Neuronal stem cell (in vitro differentiated cells): ENCODE measurements around the gene GMCL2.

ENCODE experiments used
- DNase-seq: peaks from one replicate; pipeline ENCODE4 v3.0.0-alpha.2; 2013; ENCODE audit warnings: low spot score
- H2AFZ ChIP-seq: one replicate; pipeline ENCODE4 v1.6.1; 2013; ENCODE audit warnings: mild to moderate bottlenecking, low read length, inconsistent platforms
- H2AK5ac ChIP-seq: 2 replicates; pipeline ENCODE4 v1.6.1; 2013; ENCODE audit warnings: low read depth, mild to moderate bottlenecking, inconsistent platforms, low read length, moderate library complexity, mixed read lengths
- H2BK120ac ChIP-seq: 2 replicates; pipeline ENCODE4 v1.6.1; 2013; ENCODE audit warnings: low read depth, mild to moderate bottlenecking, inconsistent platforms, low read length, moderate library complexity, mixed read lengths
- H2BK12ac ChIP-seq: one replicate; pipeline ENCODE4 v1.6.1; 2013; ENCODE audit warnings: low read length, inconsistent platforms
- H2BK15ac ChIP-seq: 2 replicates; pipeline ENCODE4 v1.6.1; 2013; ENCODE audit warnings: mild to moderate bottlenecking, low read length, inconsistent platforms, mixed read lengths
- H2BK5ac ChIP-seq: one replicate; pipeline ENCODE4 v1.6.1; 2013; ENCODE audit warnings: inconsistent platforms, mild to moderate bottlenecking, low read length, moderate library complexity
- H3K14ac ChIP-seq: one replicate; pipeline ENCODE4 v1.6.1; 2013; ENCODE audit warnings: low read length, inconsistent platforms
- H3K18ac ChIP-seq: 2 replicates; pipeline ENCODE4 v1.6.1; 2013; ENCODE audit warnings: low read length, inconsistent platforms
- H3K23ac ChIP-seq: 2 replicates; pipeline ENCODE4 v1.6.1; 2013; ENCODE audit warnings: low read depth, mild to moderate bottlenecking, mixed read lengths, low read length, inconsistent platforms; ENCODE audit not compliant: poor library complexity
- H3K27ac ChIP-seq: replicated peaks from 3 replicates; pipeline ENCODE4 v1.5.1; 2013; ENCODE audit warnings: low read length, inconsistent platforms
- H3K27me3 ChIP-seq, 3 experiments: 2 replicates each; pipeline ENCODE4 v1.6.1; 2013; ENCODE audit warnings: low read length in 3 of 3, mild to moderate bottlenecking in 2 of 3, inconsistent platforms in 1 of 3, low read depth in 1 of 3, mixed read lengths in 1 of 3, moderate library complexity in 1 of 3; ENCODE audit not compliant: control insufficient read depth in 3 of 3, insufficient read depth in 3 of 3
- H3K36me3 ChIP-seq, 2 donors: replicated peaks in 1 of 2; 2 replicates each; pipeline ENCODE4 v1.6.1; 2013; ENCODE audit warnings: low read length in 2 of 2; ENCODE audit not compliant: control insufficient read depth in 2 of 2, insufficient read depth in 2 of 2
- H3K4ac ChIP-seq: 2 replicates; pipeline ENCODE4 v1.6.1; 2013; ENCODE audit warnings: inconsistent platforms, mild to moderate bottlenecking, low read length, moderate library complexity
- H3K4me1 ChIP-seq, 2 donors: 1 replicate in 1 of 2; 2 replicates in 1 of 2; pipeline ENCODE4 v1.6.1; 2013; ENCODE audit warnings: low read length in 2 of 2, low read depth in 1 of 2; ENCODE audit not compliant: control insufficient read depth in 2 of 2, insufficient read depth in 1 of 2
- H3K4me2 ChIP-seq: one replicate; pipeline ENCODE4 v1.6.1; 2013; ENCODE audit warnings: mild to moderate bottlenecking, low read length, inconsistent platforms; ENCODE audit not compliant: insufficient read depth, poor library complexity, severe bottlenecking
- H3K4me3 ChIP-seq, 2 donors: 2 replicates each; pipeline ENCODE4 v1.5.1; 2013; ENCODE audit warnings: low read length in 2 of 2, mild to moderate bottlenecking in 2 of 2, inconsistent platforms in 1 of 2, moderate library complexity in 1 of 2
- H3K79me1 ChIP-seq: one replicate; pipeline ENCODE4 v1.6.1; 2013; ENCODE audit warnings: low read depth, mild to moderate bottlenecking, inconsistent platforms, low read length, moderate library complexity
- H3K9ac ChIP-seq: one replicate; pipeline ENCODE4 v1.6.1; 2013; ENCODE audit warnings: mild to moderate bottlenecking, low read depth, low read length, inconsistent platforms; ENCODE audit not compliant: poor library complexity
- H3K9me3 ChIP-seq, 2 donors: replicated peaks in 1 of 2; 2 replicates each; pipeline versions ENCODE3 to v1.6.1; 2013; ENCODE audit warnings: low read length in 2 of 2, mild to moderate bottlenecking in 2 of 2, inconsistent platforms in 1 of 2, low read depth in 1 of 2, mixed read lengths in 1 of 2, moderate library complexity in 1 of 2; ENCODE audit not compliant: control insufficient read depth in 2 of 2, insufficient read depth in 1 of 2
- H4K8ac ChIP-seq: one replicate; pipeline ENCODE4 v1.6.1; 2013; ENCODE audit warnings: low read depth, mild to moderate bottlenecking, inconsistent platforms, low read length, moderate library complexity
- H4K91ac ChIP-seq: one replicate; pipeline ENCODE4 v1.6.1; 2013; ENCODE audit warnings: low read length, low read depth, mild to moderate bottlenecking, inconsistent platforms; ENCODE audit not compliant: poor library complexity
- WGBS, 2 donors: extraction: QIAGEN DNeasy Blood & Tissue Kit; methylation state at CpG; one replicate each; pipeline ENCODE4 v1.1.7; 2013; ENCODE audit warnings: missing lambda C conversion rate in 2 of 2, mixed read lengths in 1 of 2; ENCODE audit not compliant: insufficient read length in 2 of 2, insufficient replicate concordance in 1 of 2; ENCODE audit errors: extremely low coverage in 2 of 2; 5-methylcytosine and 5-hydroxymethylcytosine counted together

GMCL2 gene

GRCh38 chr5:178143246-178143645, 43.9 kb downstream of the GMCL2 start:
- Histone ChIP-seq H3K18ac (no peak overlapping the region), H3K36me3 (peaks cover 40 to 94% of the 10 kb centered on the region in 2 donors), H2BK15ac (no peak overlapping the region), H3K4ac (no peak overlapping the region), H3K79me1 (peaks cover 5% of the 10 kb centered on the region), H3K27ac (no peak overlapping the region), H2BK12ac (no peak overlapping the region), H3K9me3 (no peaks in the 10 kb centered on the region), H4K8ac (no peak overlapping the region), H3K4me3 (no peak overlapping the region), H3K4me2 (no peak overlapping the region), H3K14ac (no peak overlapping the region), H2BK120ac (no peak overlapping the region), H2BK5ac (peak overlapping the region; percentile 48), H3K27me3 (no peaks in the 10 kb centered on the region), H3K23ac (no peak overlapping the region), H3K4me1 (no peaks in the 10 kb centered on the region), H2AFZ (no peak overlapping the region), H4K91ac (no peak overlapping the region), H3K9ac (no peak overlapping the region), H2AK5ac (no peak overlapping the region)
- no CpG with 5 or more reads among the region's 6 CpGs for WGBS, 2 donors
- DNase-seq = no peak

GRCh38 chr5:178142642-178143041, 44.5 kb downstream of the GMCL2 start:
- Histone ChIP-seq H2BK15ac (no peak overlapping the region), H3K4me2 (no peak overlapping the region), H2BK5ac (no peak overlapping the region), H3K27ac (no peak overlapping the region), H3K4ac (no peak overlapping the region), H3K18ac (no peak overlapping the region), H2AK5ac (no peak overlapping the region), H2BK12ac (no peak overlapping the region), H2AFZ (no peak overlapping the region), H3K23ac (no peak overlapping the region), H3K14ac (no peak overlapping the region), H3K9ac (no peak overlapping the region), H4K91ac (no peak overlapping the region), H3K27me3 (no peaks in the 10 kb centered on the region), H3K36me3 (peaks cover 38 to 94% of the 10 kb centered on the region in 2 donors), H3K4me3 (no peak overlapping the region), H3K4me1 (no peaks in the 10 kb centered on the region), H4K8ac (no peak overlapping the region), H2BK120ac (no peak overlapping the region), H3K79me1 (peaks cover 5% of the 10 kb centered on the region), H3K9me3 (no peaks in the 10 kb centered on the region)
- DNase-seq = no peak
- WGBS, 2 donors = no CpG with 5 or more reads among the region's 20 CpGs

GRCh38 chr5:178141550-178141949, 45.6 kb downstream of the GMCL2 start:
- no peaks in the 10 kb centered on the region for H3K27me3 ChIP-seq
- H3K4me3 ChIP-seq = no peak overlapping the region
- DNase-seq = no peak
- H2BK120ac ChIP-seq = no peak overlapping the region
- no peaks in the 10 kb centered on the region for H3K4me1 ChIP-seq
- no peak overlapping the region for H3K23ac ChIP-seq
- H3K79me1 ChIP-seq = peaks cover 2% of the 10 kb centered on the region
- no peak overlapping the region for H3K4me2 ChIP-seq
- H3K9ac ChIP-seq = no peak overlapping the region
- H2BK5ac ChIP-seq = no peak overlapping the region
- no peak overlapping the region for H2BK12ac ChIP-seq
- H3K9me3 ChIP-seq = no peaks in the 10 kb centered on the region
- H2BK15ac ChIP-seq = no peak overlapping the region
- no peak overlapping the region for H4K8ac ChIP-seq
- peaks cover 32 to 92% of the 10 kb centered on the region in 2 donors for H3K36me3 ChIP-seq
- no CpG with 5 or more reads among the region's 4 CpGs for WGBS, 2 donors
- H4K91ac ChIP-seq = no peak overlapping the region
- H2AK5ac ChIP-seq = no peak overlapping the region
- no peak overlapping the region for H3K18ac ChIP-seq
- H3K27ac ChIP-seq = no peak overlapping the region
- H3K4ac ChIP-seq = no peak overlapping the region
- H3K14ac ChIP-seq = no peak overlapping the region
- no peak overlapping the region for H2AFZ ChIP-seq

GRCh38 chr5:178137991-178138390, 49.2 kb downstream of the GMCL2 start:
- Histone ChIP-seq H2BK5ac (no peak overlapping the region), H3K27me3 (no peaks in the 10 kb centered on the region), H3K23ac (no peak overlapping the region), H2BK120ac (no peak overlapping the region), H3K4me1 (no peaks in the 10 kb centered on the region), H3K9me3 (no peaks in the 10 kb centered on the region), H2BK15ac (no peak overlapping the region), H2AK5ac (no peak overlapping the region), H3K9ac (peak overlapping the region; percentile 65), H3K27ac (no peak overlapping the region), H4K91ac (peak overlapping the region; percentile 83), H3K36me3 (peaks cover 20 to 87% of the 10 kb centered on the region in 2 donors), H3K14ac (no peak overlapping the region), H3K18ac (no peak overlapping the region), H3K4me2 (no peak overlapping the region), H3K4ac (no peak overlapping the region), H2BK12ac (no peak overlapping the region), H3K4me3 (peak overlapping the region in 1 of 2 donors; percentile 62), H3K79me1 (no peaks in the 10 kb centered on the region), H2AFZ (no peak overlapping the region), H4K8ac (no peak overlapping the region)
- no peak for DNase-seq
- WGBS, 2 donors = no CpG with 5 or more reads among the region's 12 CpGs
